ENCODE measurements around the gene AUTS2.

Gene AUTS2

DNA sequence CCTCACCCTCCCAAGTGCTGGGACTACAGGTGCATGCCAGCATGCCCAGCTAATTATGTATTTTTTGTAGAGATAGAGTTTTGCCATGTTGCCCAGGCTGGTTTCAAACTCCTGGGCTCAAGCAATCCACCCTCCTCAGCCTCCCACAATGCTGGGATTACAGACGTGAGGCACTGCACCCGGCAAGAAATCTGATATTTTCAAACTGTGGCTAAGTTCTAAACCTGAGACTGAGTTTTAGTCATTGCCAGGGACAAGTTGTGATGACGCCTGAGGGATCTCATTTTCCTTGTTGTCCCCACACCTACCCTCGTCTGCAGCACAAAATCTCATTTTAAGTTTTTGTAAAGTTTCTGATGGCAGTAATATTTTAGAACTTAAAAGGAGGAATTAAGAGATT, 9.8 kb downstream of the AUTS2 start:
- TF ChIP-seq, protein P1, sequence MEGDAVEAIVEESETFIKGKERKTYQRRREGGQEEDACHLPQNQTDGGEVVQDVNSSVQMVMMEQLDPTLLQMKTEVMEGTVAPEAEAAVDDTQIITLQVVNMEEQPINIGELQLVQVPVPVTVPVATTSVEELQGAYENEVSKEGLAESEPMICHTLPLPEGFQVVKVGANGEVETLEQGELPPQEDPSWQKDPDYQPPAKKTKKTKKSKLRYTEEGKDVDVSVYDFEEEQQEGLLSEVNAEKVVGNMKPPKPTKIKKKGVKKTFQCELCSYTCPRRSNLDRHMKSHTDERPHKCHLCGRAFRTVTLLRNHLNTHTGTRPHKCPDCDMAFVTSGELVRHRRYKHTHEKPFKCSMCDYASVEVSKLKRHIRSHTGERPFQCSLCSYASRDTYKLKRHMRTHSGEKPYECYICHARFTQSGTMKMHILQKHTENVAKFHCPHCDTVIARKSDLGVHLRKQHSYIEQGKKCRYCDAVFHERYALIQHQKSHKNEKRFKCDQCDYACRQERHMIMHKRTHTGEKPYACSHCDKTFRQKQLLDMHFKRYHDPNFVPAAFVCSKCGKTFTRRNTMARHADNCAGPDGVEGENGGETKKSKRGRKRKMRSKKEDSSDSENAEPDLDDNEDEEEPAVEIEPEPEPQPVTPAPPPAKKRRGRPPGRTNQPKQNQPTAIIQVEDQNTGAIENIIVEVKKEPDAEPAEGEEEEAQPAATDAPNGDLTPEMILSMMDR (IDR thresholded peaks at IDR 0.05; ENCODE audit: low read depth, low read length) = no peak
- H3K4me3 ChIP-seq (ENCODE audit: low read depth, low read length) = no peak overlapping the region

DNA sequence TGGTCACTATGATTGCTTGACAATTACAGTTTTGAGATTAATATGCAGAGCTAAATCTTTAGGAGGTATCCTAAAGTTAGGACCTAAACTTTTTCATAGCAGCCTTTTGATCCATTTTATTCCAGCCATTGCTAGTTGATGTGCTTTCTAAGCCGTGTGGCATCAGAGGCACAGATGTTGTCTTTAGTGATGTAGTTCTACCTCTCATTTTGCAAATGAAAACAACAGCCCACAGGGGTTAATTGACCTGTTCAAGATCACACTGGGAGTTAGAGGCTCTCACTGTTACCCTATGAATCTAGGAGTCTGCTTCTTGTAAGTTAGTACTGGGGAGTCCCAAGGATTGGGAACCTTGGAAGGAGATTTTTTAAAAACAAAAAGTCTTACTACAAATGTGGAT, 10.6 kb downstream of the AUTS2 start:
- H3K4me3 ChIP-seq (ENCODE audit: low read depth, low read length) = no peak overlapping the region

DNA sequence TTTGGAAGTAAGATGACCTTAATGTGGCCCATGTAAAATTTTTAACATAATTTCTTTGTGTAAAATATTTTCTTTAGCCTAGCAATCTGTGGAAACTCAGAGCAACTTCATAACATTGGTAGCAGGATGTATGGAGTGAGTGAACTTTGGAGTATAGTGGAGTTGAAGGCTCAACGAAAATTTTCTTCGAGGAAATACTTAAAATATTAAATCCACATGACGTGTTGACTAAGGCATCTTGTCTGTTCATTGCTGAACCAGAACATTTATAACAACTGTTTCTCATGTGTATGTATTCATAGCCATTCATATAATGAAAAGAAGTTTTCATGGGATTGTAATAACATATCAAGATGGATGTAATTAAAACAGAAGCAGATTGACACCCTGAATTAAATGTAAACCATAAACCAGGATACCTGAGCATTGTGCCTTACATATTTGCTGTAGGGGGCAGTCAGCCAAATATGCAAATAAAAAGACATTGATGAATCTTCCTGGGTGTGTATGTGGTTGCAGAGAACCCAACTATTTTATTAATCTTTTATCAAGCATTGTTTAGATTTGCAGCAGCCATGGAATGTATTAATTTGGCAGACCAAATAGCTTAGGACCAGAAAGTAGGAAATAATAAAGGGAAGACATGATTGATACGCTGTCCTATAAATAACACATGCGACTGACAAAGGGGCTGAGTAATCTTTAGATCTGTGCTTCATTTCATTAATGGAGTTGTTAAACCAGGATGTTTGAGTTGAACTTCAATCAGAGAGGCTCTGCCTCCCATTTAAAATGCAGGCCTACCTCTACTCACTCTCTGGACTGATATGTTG, 11.5 kb downstream of the AUTS2 start:
- TF ChIP-seq, protein P1 (IDR thresholded peaks at IDR 0.05; ENCODE audit: low read depth, low read length) = no peak
- H3K4me3 ChIP-seq (ENCODE audit: low read depth, low read length) = no peak overlapping the region

More for the DNA sequence above, 10.6 kb downstream of the AUTS2 start:
- TF ChIP-seq, protein P1 (IDR thresholded peaks at IDR 0.05; ENCODE audit: low read depth, low read length) = no peak

DNA sequence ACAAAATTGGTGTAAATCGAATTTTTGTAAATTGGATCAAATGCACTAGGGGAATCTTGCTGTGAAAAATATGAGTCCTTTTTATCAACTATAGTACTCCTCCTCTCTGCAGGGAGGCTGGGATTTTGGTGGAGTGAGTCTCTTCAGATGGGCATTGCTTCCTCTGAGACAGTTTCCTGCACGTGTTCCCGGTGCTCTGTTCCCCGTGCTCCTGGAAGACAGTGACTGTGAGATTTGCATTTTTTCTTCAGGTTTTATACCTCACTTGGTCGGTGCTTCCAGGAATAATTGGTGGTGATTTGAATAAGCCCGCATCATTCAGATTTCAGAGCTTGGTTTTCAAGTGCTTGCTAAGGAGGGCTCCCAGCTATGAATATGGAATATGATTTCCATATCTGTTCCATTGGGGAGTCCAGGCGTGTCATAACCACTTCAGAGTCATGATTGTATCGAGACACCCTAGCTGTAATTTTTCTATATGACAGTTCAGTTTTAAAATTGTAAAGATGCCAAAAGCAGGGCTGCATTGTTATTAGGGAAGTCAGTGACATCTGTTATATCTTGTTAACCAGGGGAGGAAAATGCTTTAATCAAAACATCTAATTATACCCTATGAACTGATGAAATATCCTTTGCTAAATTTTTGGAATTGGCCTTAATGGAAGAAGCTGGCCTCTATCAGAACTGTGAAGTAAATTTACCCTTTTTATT, 12.3 kb downstream of the AUTS2 start:
- TF ChIP-seq, protein P1 (IDR thresholded peaks at IDR 0.05; ENCODE audit: low read depth, low read length) = no peak
- H3K4me3 ChIP-seq (ENCODE audit: low read depth, low read length) = no peak overlapping the region

DNA sequence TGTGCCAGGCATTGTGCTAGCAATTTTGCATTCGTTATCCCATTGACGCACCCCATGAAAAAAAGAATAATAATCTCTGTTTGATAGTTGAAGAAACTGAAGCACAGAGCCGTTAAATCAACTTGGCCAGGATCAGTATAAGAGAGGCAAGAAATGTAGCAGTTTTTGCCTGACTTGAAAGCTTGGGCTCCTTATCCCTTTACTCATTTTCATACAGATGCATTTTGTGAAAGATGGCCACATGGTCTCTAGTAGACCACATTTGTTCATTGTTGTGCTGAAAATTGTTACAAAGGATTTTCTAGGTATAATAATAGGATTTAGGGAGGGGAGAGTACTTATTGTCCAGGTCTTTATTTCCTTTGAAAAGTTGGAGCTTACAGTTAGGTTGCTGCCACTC, 14.7 kb downstream of the AUTS2 start:
- TF ChIP-seq, protein P1 (IDR thresholded peaks at IDR 0.05; ENCODE audit: low read depth, low read length) = no peak

DNA sequence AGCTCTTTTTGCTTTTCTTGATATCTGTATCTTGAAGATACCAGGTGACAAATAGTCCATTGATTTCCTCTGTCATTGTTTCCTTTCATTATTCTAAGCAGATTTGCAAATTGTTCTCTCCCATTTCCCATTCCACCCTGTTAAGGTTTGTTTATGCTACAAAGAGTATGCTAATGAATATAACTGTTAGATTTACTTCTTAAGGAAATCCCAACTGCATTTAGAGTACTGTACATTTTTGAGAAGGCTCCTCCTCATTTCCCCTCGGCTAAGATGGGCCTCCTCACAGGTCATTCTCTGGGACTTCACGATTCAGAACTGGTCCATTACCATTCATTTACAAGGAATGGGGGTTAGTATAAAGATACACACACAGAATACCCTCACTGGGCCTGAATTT, 15.6 kb downstream of the AUTS2 start:
- TF ChIP-seq, protein P1 (IDR thresholded peaks at IDR 0.05; ENCODE audit: low read depth, low read length) = no peak
- no peak overlapping the region for H3K4me3 ChIP-seq (ENCODE audit: low read depth, low read length)

More for the DNA sequence above, 14.7 kb downstream of the AUTS2 start:
- no peak overlapping the region for H3K4me3 ChIP-seq (ENCODE audit: low read depth, low read length)

DNA sequence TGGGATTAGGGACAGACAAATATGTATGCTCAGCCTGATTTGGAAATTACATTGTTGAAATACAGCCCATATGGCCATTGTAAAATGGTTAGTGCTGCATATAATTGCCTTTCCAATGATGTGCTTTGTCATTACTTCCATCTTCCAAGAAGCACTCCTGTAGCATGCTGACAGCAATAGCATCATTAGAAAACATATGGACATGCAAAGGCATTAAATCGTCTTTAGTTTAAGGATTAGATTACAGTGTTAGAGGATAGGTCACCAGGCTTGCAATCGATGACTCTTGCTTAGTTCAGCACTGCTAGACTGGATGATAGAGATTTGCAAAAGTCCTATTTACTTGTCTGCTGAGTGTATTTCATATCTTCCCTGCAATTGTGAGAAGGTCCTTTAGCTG, 17.4 kb downstream of the AUTS2 start:
- TF ChIP-seq, protein P1 (IDR thresholded peaks at IDR 0.05; ENCODE audit: low read depth, low read length) = no peak

More for the DNA sequence above, 17.4 kb downstream of the AUTS2 start:
- no peak overlapping the region for H3K4me3 ChIP-seq (ENCODE audit: low read depth, low read length)
